ENCODE results near the gene ENPP6. TPM values are rescaled to one million over a fixed set of nuclear protein-coding genes. Genes with fewer than 3 reads are reported as not detected.

ENPP6 gene
- total RNA-seq, 3 donors from 2014 or later (not counting 1 experiment from before 2014, with no cell fraction given), result 0.23 TPM; not detected in 2

DNA sequence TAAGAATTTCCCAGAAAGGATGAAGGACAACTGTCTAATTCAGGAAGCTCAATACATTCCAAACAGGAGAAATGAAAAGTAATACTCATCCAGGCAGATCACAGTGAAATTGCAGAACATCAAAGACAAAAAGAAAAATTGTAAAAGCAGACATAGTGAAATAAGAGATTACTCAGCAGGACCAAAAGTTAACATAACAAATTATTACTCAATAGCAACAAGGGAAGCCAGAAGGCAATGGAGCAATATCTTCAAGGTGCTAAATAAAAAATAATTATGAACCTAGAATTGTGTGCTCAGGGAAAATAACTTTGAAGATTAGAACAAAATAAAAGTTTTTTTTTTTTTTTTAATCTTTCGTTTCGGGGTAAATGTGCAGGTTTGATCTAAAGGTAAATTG is 30.5 kb upstream of the ENPP6 start:
- no peaks in the 10 kb centered on the region for H3K4me1 ChIP-seq (ENCODE audit: control insufficient read depth, insufficient read depth, low read length)
- H3K4me1 Mint-ChIP-seq, result peaks cover 0 to 7% of the 10 kb centered on the region in 2 donors
- no peaks in the 10 kb centered on the region for H3K36me3 Mint-ChIP-seq
- H3K9me3 Mint-ChIP-seq, result no peaks in the 10 kb centered on the region
- intact Hi-C loops (cut with micrococcal nuclease), result no loop called here
- H3K27me3 Mint-ChIP-seq (ENCODE audit: low read depth in 2 of 2), result peaks cover 11 to 21% of the 10 kb centered on the region in 2 donors
- H3K9me3 ChIP-seq (ENCODE audit: control insufficient read depth, insufficient read depth, low read length), result no peaks in the 10 kb centered on the region
- ATAC-seq (no peak), DNase-seq (no peak)
- H3K36me3 ChIP-seq (ENCODE audit: control insufficient read depth, insufficient read depth, low read length), result no peaks in the 10 kb centered on the region
- no peak overlapping the region for H3K4me3 ChIP-seq (ENCODE audit: low read length)
- no peak overlapping the region for H3K4me3 Mint-ChIP-seq
- TF ChIP-seq, protein P1, sequence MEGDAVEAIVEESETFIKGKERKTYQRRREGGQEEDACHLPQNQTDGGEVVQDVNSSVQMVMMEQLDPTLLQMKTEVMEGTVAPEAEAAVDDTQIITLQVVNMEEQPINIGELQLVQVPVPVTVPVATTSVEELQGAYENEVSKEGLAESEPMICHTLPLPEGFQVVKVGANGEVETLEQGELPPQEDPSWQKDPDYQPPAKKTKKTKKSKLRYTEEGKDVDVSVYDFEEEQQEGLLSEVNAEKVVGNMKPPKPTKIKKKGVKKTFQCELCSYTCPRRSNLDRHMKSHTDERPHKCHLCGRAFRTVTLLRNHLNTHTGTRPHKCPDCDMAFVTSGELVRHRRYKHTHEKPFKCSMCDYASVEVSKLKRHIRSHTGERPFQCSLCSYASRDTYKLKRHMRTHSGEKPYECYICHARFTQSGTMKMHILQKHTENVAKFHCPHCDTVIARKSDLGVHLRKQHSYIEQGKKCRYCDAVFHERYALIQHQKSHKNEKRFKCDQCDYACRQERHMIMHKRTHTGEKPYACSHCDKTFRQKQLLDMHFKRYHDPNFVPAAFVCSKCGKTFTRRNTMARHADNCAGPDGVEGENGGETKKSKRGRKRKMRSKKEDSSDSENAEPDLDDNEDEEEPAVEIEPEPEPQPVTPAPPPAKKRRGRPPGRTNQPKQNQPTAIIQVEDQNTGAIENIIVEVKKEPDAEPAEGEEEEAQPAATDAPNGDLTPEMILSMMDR (IDR thresholded peaks at IDR 0.05), result no peak
- H3K27ac ChIP-seq (ENCODE audit: low read length), result no peak overlapping the region
- 82% methylated on average over 2 of the region's 2 CpGs for WGBS (ENCODE audit: insufficient coverage)
- no peaks in the 10 kb centered on the region for H3K27me3 ChIP-seq (ENCODE audit: control insufficient read depth, insufficient read depth, low read length)
- H3K27ac Mint-ChIP-seq, result no peak overlapping the region

DNA sequence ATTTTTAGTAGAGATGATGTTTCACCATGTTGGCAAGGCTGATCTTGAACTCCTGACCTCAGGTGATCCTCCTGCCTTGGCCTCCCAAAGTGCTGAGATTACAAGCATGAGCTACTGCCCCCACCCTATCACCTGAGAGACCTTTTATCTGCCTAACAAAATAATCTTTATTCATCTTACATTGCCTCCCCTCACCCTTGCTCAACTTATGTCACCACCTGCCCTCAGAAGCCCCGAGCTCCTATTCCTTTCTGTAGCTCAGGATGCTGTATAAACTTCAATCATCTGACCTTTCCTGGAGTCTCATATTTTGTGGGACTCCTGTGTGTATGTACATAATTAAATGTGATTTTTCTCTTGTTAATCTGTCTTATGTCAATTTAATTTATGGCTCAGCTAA is 29.7 kb upstream of the ENPP6 start:
- ATAC-seq (no peak), DNase-seq (no peak)
- no peaks in the 10 kb centered on the region for H3K36me3 Mint-ChIP-seq
- intact Hi-C loops (cut with micrococcal nuclease), result no loop called here
- TF ChIP-seq, protein P1 (IDR thresholded peaks at IDR 0.05), result no peak
- no peak overlapping the region for H3K27ac Mint-ChIP-seq
- H3K4me1 ChIP-seq (ENCODE audit: control insufficient read depth, insufficient read depth, low read length), result no peaks in the 10 kb centered on the region
- H3K27ac ChIP-seq (ENCODE audit: low read length), result no peak overlapping the region
- no peaks in the 10 kb centered on the region for H3K9me3 ChIP-seq (ENCODE audit: control insufficient read depth, insufficient read depth, low read length)
- no peaks in the 10 kb centered on the region for H3K27me3 ChIP-seq (ENCODE audit: control insufficient read depth, insufficient read depth, low read length)
- no peak overlapping the region for H3K4me3 Mint-ChIP-seq
- WGBS (ENCODE audit: insufficient coverage), result 92% methylated on average over 1 of the region's 1 CpG
- no peaks in the 10 kb centered on the region for H3K9me3 Mint-ChIP-seq
- H3K36me3 ChIP-seq (ENCODE audit: control insufficient read depth, insufficient read depth, low read length), result no peaks in the 10 kb centered on the region
- H3K4me3 ChIP-seq (ENCODE audit: low read length), result no peak overlapping the region
- H3K27me3 Mint-ChIP-seq (ENCODE audit: low read depth in 2 of 2), result peaks cover 12 to 21% of the 10 kb centered on the region in 2 donors
- H3K4me1 Mint-ChIP-seq, result peaks cover 0 to 7% of the 10 kb centered on the region in 2 donors

DNA sequence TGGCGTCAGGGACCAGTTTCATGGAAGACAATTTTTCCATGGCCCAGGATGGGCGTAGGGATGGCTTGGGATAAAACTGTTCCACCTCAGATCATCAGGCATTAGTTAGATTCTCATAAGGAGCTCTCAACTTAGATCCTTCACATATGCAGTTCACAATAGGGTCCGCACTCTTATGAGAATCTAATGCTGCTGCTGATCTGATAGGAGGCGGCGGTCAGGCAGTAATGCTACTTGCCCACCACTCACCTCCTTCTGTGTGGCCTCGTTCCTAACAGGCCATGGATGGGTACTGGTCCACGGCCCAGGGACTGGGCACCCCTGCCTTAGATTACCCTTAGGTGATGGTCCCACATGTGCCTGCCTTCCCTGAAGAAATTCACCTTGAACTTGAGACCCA is 28.8 kb upstream of the ENPP6 start:
- H3K9me3 ChIP-seq (ENCODE audit: control insufficient read depth, insufficient read depth, low read length), result no peaks in the 10 kb centered on the region
- no peaks in the 10 kb centered on the region for H3K4me1 ChIP-seq (ENCODE audit: control insufficient read depth, insufficient read depth, low read length)
- H3K27me3 ChIP-seq (ENCODE audit: control insufficient read depth, insufficient read depth, low read length), result no peaks in the 10 kb centered on the region
- H3K36me3 Mint-ChIP-seq, result no peaks in the 10 kb centered on the region
- no peak overlapping the region for H3K27ac ChIP-seq (ENCODE audit: low read length)
- H3K4me3 Mint-ChIP-seq, result no peak overlapping the region
- 89% methylated on average over 7 of the region's 7 CpGs for WGBS (ENCODE audit: insufficient coverage)
- intact Hi-C loops (cut with micrococcal nuclease), result no loop called here
- no peak overlapping the region for H3K4me3 ChIP-seq (ENCODE audit: low read length)
- TF ChIP-seq, protein P1 (IDR thresholded peaks at IDR 0.05), result no peak
- no peak for DNase-seq
- H3K36me3 ChIP-seq (ENCODE audit: control insufficient read depth, insufficient read depth, low read length), result no peaks in the 10 kb centered on the region
- peaks cover 0 to 7% of the 10 kb centered on the region in 2 donors for H3K4me1 Mint-ChIP-seq
- ATAC-seq, result no peak
- H3K27me3 Mint-ChIP-seq (ENCODE audit: low read depth in 2 of 2), result peaks cover 11 to 21% of the 10 kb centered on the region in 2 donors
- no peaks in the 10 kb centered on the region for H3K9me3 Mint-ChIP-seq
- no peak overlapping the region for H3K27ac Mint-ChIP-seq

DNA sequence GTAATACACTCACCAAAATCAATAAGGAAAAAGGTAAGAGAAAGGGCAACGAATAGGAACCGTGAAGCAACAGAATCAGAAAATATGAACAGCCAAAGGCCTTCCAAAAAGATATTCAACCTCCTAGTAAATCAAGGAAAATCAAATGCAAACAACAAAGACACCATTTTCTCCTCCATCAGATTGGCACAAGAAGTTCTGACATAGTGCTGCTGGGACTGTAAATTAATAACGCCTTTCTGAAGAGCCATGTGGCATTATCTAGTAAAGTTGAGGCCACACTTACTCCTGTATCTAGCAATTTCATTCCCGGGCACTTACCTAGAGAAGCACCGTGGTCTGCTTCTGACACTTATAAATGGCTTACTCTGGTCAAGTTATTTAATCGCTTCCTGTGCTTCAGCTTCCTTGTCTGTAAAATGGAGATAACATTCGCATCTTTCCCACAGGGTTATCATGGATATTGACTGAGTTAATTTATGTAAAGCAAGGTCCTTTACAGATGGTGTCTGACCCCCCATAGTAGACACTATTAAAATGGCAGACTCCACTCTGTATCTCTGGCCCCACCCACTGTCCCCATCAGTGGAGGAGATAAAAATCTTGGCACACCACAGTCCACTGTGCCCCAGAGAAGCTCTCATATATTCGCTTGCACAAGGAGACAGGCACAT is 20.5 kb upstream of the ENPP6 start:
- Histone ChIP-seq H3K4me1 (ENCODE audit: control insufficient read depth, insufficient read depth, low read length) (no peaks in the 10 kb centered on the region), H3K4me3 (ENCODE audit: low read length) (no peak overlapping the region), H3K36me3 (ENCODE audit: control insufficient read depth, insufficient read depth, low read length) (no peaks in the 10 kb centered on the region), H3K9me3 (ENCODE audit: control insufficient read depth, insufficient read depth, low read length) (no peaks in the 10 kb centered on the region), H3K27me3 (ENCODE audit: control insufficient read depth, insufficient read depth, low read length) (no peaks in the 10 kb centered on the region), H3K27ac (ENCODE audit: low read length) (no peak overlapping the region)
- no peak for DNase-seq
- 68% methylated on average over 7 of the region's 8 CpGs for whole genome bisulfite sequencing (ENCODE audit: insufficient coverage)
- TF ChIP-seq, protein P1 (IDR thresholded peaks at IDR 0.05), result no peak
- intact Hi-C loops (cut with micrococcal nuclease), result no loop called here
- Mint-ChIP-seq H3K36me3 (no peaks in the 10 kb centered on the region), H3K27ac (no peak overlapping the region), H3K27me3 (ENCODE audit: low read depth in 2 of 2) (peaks cover 4 to 7% of the 10 kb centered on the region in 2 donors), H3K4me1 (no peaks in the 10 kb centered on the region), H3K9me3 (no peaks in the 10 kb centered on the region), H3K4me3 (no peak overlapping the region)
- ATAC-seq, result no peak

Measured in natural killer cell (primary cell).